Measurements from ENCODE around the gene B3GALT5.

Gene B3GALT5

DNA sequence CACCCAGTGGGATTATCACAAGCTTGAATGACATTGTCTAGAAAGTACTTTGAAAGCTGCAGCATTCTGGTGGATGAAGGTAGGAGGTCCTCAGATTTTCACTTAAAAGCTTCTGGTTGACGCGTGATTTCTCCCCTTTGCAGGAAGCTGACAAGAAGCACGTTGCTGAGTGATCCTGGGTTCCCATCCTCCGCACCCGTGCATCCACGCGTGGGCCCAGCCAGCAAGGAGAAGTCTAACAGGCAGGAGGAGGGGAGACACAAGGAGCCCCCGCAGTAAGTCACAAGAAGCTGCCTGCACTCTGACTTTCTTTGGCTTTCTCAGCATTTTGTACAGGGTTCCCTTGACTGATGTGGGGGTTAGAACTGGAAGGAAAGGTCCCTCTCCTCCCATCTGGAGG lies 7.8 kb upstream of the B3GALT5 start:
- DNase-seq = no peak

GRCh38 chr21:39610703-39611102 lies 2.0 kb upstream of the B3GALT5 start:
- no peak for DNase-seq

GRCh38 chr21:39611551-39612190 lies 1.1 kb upstream of the B3GALT5 start:
- DNase-seq = peak; percentile 29

DNA sequence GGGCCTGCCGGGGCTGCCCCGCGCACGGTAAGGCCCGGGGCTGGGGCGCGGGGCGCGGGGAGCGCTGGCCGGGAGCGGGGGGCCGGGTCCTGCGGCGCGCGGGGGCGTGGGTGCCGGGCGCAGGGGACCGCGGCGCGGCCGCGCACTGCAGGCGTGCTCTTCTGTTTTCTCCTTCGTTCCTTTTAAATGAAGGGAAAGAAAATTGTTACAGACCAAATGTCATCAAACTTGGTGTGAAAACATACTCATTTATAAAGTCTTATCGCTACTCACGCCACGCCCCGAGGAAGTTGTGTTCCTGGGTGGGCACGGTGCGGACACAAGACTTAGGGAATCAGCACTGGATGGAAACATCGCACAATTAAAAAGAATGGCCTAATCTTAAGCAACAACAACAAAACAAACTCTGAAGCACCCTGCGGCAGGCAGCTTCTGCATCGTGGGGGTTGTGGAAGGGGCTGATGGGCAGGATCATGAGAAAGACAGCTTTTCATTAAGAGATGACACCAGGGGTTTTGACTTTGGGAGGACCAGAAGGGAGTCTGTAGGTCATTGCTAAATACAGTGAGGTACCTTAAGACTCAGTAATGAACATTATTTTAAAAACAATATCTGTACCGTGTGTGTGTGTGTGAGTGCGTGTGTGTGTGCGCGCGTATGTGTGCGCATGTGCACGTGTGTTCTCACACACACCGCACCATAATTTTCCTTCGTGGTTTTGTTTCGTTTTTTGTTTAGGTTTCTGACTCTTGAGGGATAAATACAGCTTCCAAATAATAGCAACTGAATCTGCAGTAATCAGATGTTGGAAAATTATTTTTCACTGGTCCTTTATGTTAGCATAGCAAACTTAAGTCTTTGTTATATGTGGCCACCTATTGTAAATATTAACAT lies 548 bp downstream of the B3GALT5 start:
- no peak for DNase-seq

GRCh38 chr21:39616211-39616772 lies 3.6 kb downstream of the B3GALT5 start:
- DNase-seq = no peak

DNA sequence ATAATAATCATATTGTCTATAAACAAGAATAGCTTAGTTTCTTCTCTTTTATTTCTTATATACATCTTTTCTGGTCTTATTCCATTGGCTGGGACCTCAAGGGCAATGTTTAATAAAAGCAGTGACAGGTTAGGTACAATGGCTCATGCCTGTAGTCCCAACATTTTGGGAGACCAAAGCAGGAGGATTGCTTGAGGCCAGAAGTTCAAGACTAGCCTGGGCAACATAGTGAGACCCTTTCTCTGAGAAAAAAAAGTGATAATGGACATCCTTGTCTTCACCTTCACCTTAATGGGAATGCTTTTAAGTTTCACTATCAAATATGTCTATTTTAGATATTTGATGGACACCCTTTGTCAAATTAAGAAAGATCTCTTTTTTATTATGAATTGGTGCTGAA lies 8.1 kb downstream of the B3GALT5 start:
- DNase-seq = no peak

DNA sequence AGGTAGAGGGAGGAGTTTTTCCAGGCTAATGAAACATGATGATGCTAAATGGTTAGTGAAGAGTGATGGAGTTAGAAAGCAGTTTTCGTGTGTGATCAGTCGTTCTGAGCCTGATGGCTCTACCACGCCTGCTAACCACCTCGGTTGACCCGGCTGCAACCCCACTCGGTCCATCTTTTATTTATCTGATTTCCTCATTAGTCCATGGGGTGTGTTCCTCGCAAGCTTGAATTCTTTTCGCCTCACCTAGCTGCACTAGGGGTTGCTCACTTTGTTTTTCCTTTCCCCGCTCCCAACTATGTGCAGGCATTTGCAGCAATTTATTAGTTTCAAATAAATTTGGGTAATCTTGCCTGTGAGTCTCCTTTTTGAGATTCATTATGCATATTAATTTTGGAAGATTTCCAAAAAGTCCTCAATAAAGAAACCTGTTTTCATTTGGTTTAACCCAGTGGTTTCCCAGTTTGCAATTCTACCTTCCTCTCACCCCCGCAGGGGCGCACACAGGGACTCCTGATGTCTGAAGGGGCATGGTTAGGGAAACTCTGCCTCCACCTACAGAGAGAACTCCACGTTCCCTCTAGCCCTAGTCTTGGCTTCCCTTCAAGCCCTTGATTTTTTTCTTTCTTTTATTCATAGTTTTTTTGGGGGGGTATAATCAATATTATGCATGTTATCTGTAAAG lies 12.6 kb downstream of the B3GALT5 start:
- no peak for DNase-seq

GRCh38 chr21:39628385-39628784 lies 15.6 kb downstream of the B3GALT5 start:
- DNase-seq = no peak

- peak; percentile 79 for DNase-seq
These were observed 17.5 kb downstream of the B3GALT5 start for GRCh38 chr21:39630191-39630591.

- DNase-seq = peak; percentile 42
These were observed 18.1 kb downstream of the B3GALT5 start for GRCh38 chr21:39630827-39631226.

DNA sequence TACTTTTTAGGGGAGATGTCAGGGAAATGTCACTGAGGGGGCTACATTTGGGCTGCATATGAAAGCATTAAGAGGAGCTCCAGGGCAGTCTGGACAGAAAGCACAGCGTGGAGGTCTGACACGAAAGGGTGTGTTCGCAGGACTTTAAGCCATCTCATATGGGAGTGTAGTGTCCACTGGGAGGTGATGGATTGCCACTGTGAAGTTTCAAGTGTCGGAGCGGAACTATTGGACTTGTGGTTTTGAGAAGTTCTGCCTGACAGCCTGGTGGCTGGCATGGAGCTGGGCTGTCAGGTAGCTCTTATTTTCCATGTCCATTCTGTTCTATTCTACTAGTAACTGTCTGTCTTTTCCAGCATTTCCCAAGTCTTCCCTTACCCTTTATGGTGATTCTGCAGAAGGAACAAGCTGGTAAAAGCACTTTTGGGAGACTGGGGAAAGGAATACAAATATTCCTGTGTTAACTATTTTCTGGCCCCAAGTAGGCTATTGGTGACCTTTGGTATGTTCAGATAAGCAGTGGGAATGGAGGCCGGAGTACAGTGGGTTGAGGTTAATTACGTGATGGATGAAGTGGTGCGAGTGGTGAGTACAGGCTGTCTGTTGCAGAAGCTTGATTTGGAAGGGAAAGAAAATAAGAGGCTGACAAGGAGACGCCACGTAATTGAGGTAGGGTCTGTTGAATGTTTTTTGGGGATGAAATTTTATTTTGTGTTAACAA lies 19.3 kb downstream of the B3GALT5 start:
- no peak for DNase-seq

GRCh38 chr21:39632796-39633442 lies 20.2 kb downstream of the B3GALT5 start:
- peak; percentile 76 for DNase-seq

- DNase-seq = peak; percentile 98
These were observed 21.0 kb downstream of the B3GALT5 start for GRCh38 chr21:39633770-39634181.

GRCh38 chr21:39634507-39634906 lies 21.8 kb downstream of the B3GALT5 start:
- no peak for DNase-seq

GRCh38 chr21:39637197-39637970 lies 24.6 kb downstream of the B3GALT5 start:
- DNase-seq = no peak

GRCh38 chr21:39637971-39638240 lies 25.2 kb downstream of the B3GALT5 start:
- DNase-seq = no peak

- DNase-seq = no peak
These were observed 25.5 kb downstream of the B3GALT5 start for GRCh38 chr21:39638281-39638680.

DNA sequence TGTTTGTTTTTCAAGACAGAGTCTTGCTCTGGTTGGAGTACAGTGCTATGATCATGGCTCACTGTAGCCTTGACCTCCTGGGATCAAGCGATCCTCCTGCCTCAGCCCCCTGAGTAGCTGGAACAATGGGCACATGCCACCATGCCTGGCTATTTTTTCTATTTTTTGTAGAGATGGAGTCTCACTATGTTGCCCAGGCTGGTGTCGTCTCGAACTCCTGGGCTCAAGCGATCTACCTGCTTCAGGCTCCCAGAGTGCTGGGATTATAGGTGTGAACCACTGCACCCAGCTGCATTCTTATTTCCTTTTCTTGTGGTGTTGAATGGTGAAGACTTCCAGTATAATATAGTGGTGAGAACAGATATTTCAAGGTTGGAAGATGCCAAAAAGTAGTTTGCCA lies 28.0 kb downstream of the B3GALT5 start:
- DNase-seq = no peak

DNA sequence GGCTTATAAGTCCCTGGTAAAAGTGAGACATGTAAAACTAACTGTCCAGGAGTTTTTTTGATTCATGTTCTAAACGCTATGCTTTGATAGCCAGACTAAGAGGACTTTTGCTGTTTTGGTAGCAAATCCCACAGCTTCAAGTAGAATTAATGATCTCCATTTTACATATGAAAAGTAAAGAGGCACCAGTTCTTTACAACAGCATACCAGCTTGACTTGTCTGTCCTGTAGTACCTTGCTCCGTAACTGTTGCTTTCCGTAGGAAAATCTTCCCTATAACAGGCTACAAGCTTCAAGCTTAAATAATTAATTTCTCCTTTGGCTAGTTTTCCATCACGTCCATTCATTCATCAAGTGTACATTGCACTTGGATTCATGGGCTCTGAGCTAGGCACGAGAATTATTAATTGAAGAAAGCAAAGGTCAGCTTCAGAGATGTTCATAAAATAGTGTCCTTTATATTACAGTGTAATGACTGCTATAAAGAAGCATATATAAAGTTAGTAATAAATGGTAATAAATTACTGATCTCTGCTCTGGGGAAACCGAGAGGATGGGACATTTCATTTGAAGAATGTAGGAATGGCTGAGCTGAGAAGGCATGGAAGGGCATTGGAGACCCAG lies 29.2 kb downstream of the B3GALT5 start:
- DNase-seq = no peak

- DNase-seq = no peak
These were observed 31.4 kb downstream of the B3GALT5 start for GRCh38 chr21:39644062-39644560.

- DNase-seq = no peak
These were observed 32.6 kb downstream of the B3GALT5 start for GRCh38 chr21:39645331-39645730.

Data from fibroblast of skin of abdomen (primary cell).